Endothelial cell of umbilical vein (primary cell): ENCODE results near the gene RAMP1. TPM values are rescaled to one million over a fixed set of nuclear protein-coding genes. Genes with fewer than 3 reads are reported as not detected.

Source experiments
- BruUV-seq: library from RNA; stranded (reverse); fragments of 400-500 nt; replicated peaks from 2 replicates; lab custom pipeline; 2021; lab: Mats Ljungman, UMichigan
- CTCF ChIA-PET: fragments of 300-600, 350-600 bp; sonication (Branson Sonifier 250); formaldehyde crosslinking; loops from one replicate; lab custom pipeline; 2021; ENCODE audit warnings: antibody characterized with exemption, inconsistent platforms; lab: Charles Lee
- POLR2A ChIA-PET: fragments of 300-600, 350-600 bp; sonication (Branson Sonifier 250); formaldehyde crosslinking; loops from one replicate; lab custom pipeline; 2021; ENCODE audit warnings: antibody characterized with exemption, inconsistent platforms; lab: Charles Lee
- DNase-seq: peaks from one replicate; pipeline ENCODE4 v3.0.0-alpha.2; 2011; ENCODE audit warnings: low read depth, low spot score
- FAIRE-seq: peaks from 2 replicates; lab custom pipeline; 2011; peaks lifted over from hg19 to GRCh38; lab: Jason Lieb, UNC
- H2AFZ ChIP-seq: 2 replicates; pipeline ENCODE4 v1.6.0; 2012; ENCODE audit warnings: low read depth, low read length, control low read depth, inconsistent platforms
- H3K27ac ChIP-seq: 2 replicates; pipeline ENCODE4 v1.5.1; 2011; ENCODE audit warnings: low read depth, mild to moderate bottlenecking, control low read depth, low read length, moderate library complexity; ENCODE audit not compliant: insufficient read depth
- H3K27me3 ChIP-seq, 2 experiments: 2 replicates each; pipeline versions ENCODE4 v1.6.0 to v1.6.1; 2011; ENCODE audit warnings: low read length in 2 of 2, mixed read lengths in 1 of 2; ENCODE audit not compliant: control insufficient read depth in 2 of 2, insufficient read depth in 2 of 2
- H3K36me3 ChIP-seq, 2 experiments: 2 replicates in 1 of 2; 3 replicates in 1 of 2; pipeline ENCODE4 v1.5.1; 2011; ENCODE audit warnings: low read length in 2 of 2, mild to moderate bottlenecking in 1 of 2, moderate library complexity in 1 of 2; ENCODE audit not compliant: control insufficient read depth in 2 of 2, insufficient read depth in 2 of 2; ENCODE audit errors: extremely low read depth in 1 of 2
- H3K4me1 ChIP-seq: 3 replicates; pipeline ENCODE4 v1.5.1; 2011; ENCODE audit warnings: mild to moderate bottlenecking, low read length; ENCODE audit not compliant: control insufficient read depth, insufficient read depth; ENCODE audit errors: extremely low read depth
- H3K4me2 ChIP-seq: 2 replicates; pipeline ENCODE4 v1.6.1; 2011; ENCODE audit warnings: low read length, control low read depth, mixed read lengths; ENCODE audit not compliant: insufficient read depth
- H3K4me3 ChIP-seq, 3 experiments: fragments of 200-600 bp in 1 of 3; sonication (generic), shearing (Covaris generic) in 1 of 3; replicated peaks in 1 of 3; 2 replicates each; pipeline ENCODE4 v1.5.1; 2011 to 2016; ENCODE audit warnings: control low read depth in 3 of 3, low read length in 3 of 3, mild to moderate bottlenecking in 2 of 3, inconsistent platforms in 1 of 3, low read depth in 1 of 3, moderate library complexity in 1 of 3; ENCODE audit not compliant: insufficient read depth in 1 of 3
- H3K79me2 ChIP-seq: 2 replicates; pipeline ENCODE4 v1.6.0; 2012; ENCODE audit warnings: low read length, inconsistent platforms; ENCODE audit not compliant: control insufficient read depth, insufficient read depth
- H3K9ac ChIP-seq: replicated peaks from 2 replicates; pipeline ENCODE3; 2011; ENCODE audit warnings: low read length, control low read depth; ENCODE audit not compliant: insufficient read depth; ENCODE audit errors: extremely low read depth
- H3K9me1 ChIP-seq: replicated peaks from 3 replicates; pipeline ENCODE4 v1.6.0; 2011; ENCODE audit warnings: mild to moderate bottlenecking, low read length; ENCODE audit not compliant: control insufficient read depth, insufficient read depth; ENCODE audit errors: extremely low read depth
- H3K9me3 ChIP-seq: replicated peaks from 2 replicates; pipeline ENCODE4 v1.5.1; 2012; ENCODE audit warnings: low read length, inconsistent platforms; ENCODE audit not compliant: control insufficient read depth, insufficient read depth
- H4K20me1 ChIP-seq: replicated peaks from 2 replicates; pipeline ENCODE3; 2011; ENCODE audit warnings: mild to moderate bottlenecking, low read length; ENCODE audit not compliant: control insufficient read depth, insufficient read depth; ENCODE audit errors: extremely low read depth
- EZH2 ChIP-seq: IDR thresholded peaks from 2 replicates; pipeline ENCODE4 v1.6.1; 2012; ENCODE audit warnings: borderline replicate concordance, low read depth, mild to moderate bottlenecking, moderate library complexity, low read length, inconsistent platforms; ENCODE audit not compliant: severe bottlenecking
- GATA2 ChIP-seq: IDR thresholded peaks from 2 replicates; pipeline ENCODE4 v1.7.0; 2011; ENCODE audit warnings: low read depth, mild to moderate bottlenecking, moderate library complexity, mixed read lengths, low read length; ENCODE audit not compliant: insufficient read length, insufficient read depth
- JUN ChIP-seq: IDR thresholded peaks from 2 replicates; pipeline ENCODE4 v1.6.1; 2011; ENCODE audit warnings: borderline replicate concordance, low read depth; ENCODE audit not compliant: insufficient read length, insufficient read depth
- POLR2A ChIP-seq: IDR thresholded peaks from 2 replicates; pipeline ENCODE4 v1.6.1; 2012; ENCODE audit warnings: low read depth, mild to moderate bottlenecking, control low read depth, low read length
- dilution Hi-C: fragments of 300-500 bp; cut with MboI; formaldehyde crosslinking; loops from one replicate; pipeline ENCODE4 v1.15.0; 2019; ENCODE audit warnings: low sequenced_read_pairs; ENCODE audit not compliant: extremely low pct_ligation_motif_present
- intact Hi-C: fragments of 100-400 bp; cut with micrococcal nuclease; formaldehyde crosslinking; loops from one replicate; pipeline ENCODE4 v1.10.0; 2022
- polyA plus RNA-seq, 4 experiments: library from polyadenylated mRNA; depleted of rRNA in 3 of 4; stranded (reverse) in 3 of 4; unstranded in 1 of 4; fragments of >200 nt; gene quantifications; 2 replicates each; pipeline versions ENCODE4 v1.2.1 to v1.2.3, GENCODE V29; 2011 to 2012; ENCODE audit warnings: missing spikeins in 1 of 4
- total RNA-seq: library from RNA; stranded (reverse); gene quantifications from 2 replicates; pipeline ENCODE4 v1.2.3, GENCODE V29; 2021
- TF ChIP-seq, protein P1 (sequence below), 2 donors: IDR thresholded peaks; 1 replicate in 1 of 2; 2 replicates in 1 of 2; pipeline ENCODE4 v1.5.1; 2011; ENCODE audit warnings: low read length in 2 of 2, mild to moderate bottlenecking in 2 of 2, moderate library complexity in 2 of 2, control low read depth in 1 of 2, inconsistent platforms in 1 of 2, low read depth in 1 of 2; ENCODE audit not compliant: insufficient read depth in 1 of 2; ENCODE audit errors: extremely low read depth in 1 of 2

The RAMP1 gene
- total and polyA plus RNA-seq, 2 donors (not counting 3 experiments of a cell fraction or from before 2014, with no cell fraction given) = 0.18 TPM; not detected in 1

GRCh38 chr2:237869343-237870102, 10.1 kb downstream of the RAMP1 start:
- POLR2A ChIA-PET = no interaction called here
- no peak overlapping the region for H2AFZ ChIP-seq
- H3K9me3 ChIP-seq = no peaks in the 10 kb centered on the region
- no peaks in the 10 kb centered on the region for H3K79me2 ChIP-seq
- H3K4me2 ChIP-seq = no peak overlapping the region
- intact Hi-C loops = no loop called here
- peaks cover 5% of the 10 kb centered on the region for H3K4me1 ChIP-seq
- dilution Hi-C loops = no loop called here
- H4K20me1 ChIP-seq = no peaks in the 10 kb centered on the region
- H3K36me3 ChIP-seq = no peaks in the 10 kb centered on the region
- BruUV-seq = no TSS peak
- H3K4me3 ChIP-seq = no peak overlapping the region
- CTCF ChIA-PET = no interaction called here
- no peaks in the 10 kb centered on the region for H3K9me1 ChIP-seq
- TF ChIP-seq JUN (no peak), POLR2A (no peak), EZH2 (no peak)
- no peak for FAIRE-seq
- no peaks in the 10 kb centered on the region for H3K27me3 ChIP-seq
- DNase-seq = no peak
- no peak overlapping the region for H3K9ac ChIP-seq
- H3K27ac ChIP-seq = no peak overlapping the region

DNA sequence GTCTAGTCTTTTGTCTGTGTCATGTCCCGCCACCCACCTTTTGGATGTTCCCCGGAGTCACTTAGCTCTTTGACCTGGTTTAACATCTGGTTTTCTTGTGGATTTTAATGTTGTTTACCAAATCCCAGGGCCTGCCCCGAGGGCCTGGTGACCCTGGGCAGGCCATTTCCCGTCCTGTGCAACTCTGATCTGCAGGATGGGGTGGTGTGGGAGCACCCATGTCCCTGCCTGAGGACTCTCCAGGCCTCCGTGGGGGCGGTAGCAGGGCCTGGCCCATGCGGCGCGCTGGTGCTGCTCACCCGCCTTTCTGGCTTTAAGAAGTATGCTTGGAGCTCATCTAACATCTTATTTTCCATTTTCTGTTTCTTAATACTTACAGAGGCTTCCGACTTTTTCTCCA, 10.7 kb downstream of the RAMP1 start:
- H3K36me3 ChIP-seq = no peaks in the 10 kb centered on the region
- dilution Hi-C loops = no loop called here

More for the DNA sequence above, 10.7 kb downstream of the RAMP1 start:
- H3K9me3 ChIP-seq = no peaks in the 10 kb centered on the region
- no peaks in the 10 kb centered on the region for H3K79me2 ChIP-seq
- H3K4me3 ChIP-seq = no peak overlapping the region
- H3K27ac ChIP-seq = no peak overlapping the region
- no peaks in the 10 kb centered on the region for H4K20me1 ChIP-seq
- TF ChIP-seq GATA2 (no peak), EZH2 (no peak)
- TF ChIP-seq, protein P1, sequence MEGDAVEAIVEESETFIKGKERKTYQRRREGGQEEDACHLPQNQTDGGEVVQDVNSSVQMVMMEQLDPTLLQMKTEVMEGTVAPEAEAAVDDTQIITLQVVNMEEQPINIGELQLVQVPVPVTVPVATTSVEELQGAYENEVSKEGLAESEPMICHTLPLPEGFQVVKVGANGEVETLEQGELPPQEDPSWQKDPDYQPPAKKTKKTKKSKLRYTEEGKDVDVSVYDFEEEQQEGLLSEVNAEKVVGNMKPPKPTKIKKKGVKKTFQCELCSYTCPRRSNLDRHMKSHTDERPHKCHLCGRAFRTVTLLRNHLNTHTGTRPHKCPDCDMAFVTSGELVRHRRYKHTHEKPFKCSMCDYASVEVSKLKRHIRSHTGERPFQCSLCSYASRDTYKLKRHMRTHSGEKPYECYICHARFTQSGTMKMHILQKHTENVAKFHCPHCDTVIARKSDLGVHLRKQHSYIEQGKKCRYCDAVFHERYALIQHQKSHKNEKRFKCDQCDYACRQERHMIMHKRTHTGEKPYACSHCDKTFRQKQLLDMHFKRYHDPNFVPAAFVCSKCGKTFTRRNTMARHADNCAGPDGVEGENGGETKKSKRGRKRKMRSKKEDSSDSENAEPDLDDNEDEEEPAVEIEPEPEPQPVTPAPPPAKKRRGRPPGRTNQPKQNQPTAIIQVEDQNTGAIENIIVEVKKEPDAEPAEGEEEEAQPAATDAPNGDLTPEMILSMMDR (IDR thresholded peaks at IDR 0.05; ENCODE audit: extremely low read depth in 1 of 2, insufficient read depth in 1 of 2, low read depth in 1 of 2, low read length in 2 of 2) = no peak
- no TSS peak for BruUV-seq
- ChIA-PET CTCF (no interaction called here), POLR2A (no interaction called here)
- no peak overlapping the region for H2AFZ ChIP-seq
- FAIRE-seq (no peak), DNase-seq (no peak)
- peaks cover 5% of the 10 kb centered on the region for H3K4me1 ChIP-seq
- H3K9me1 ChIP-seq = no peaks in the 10 kb centered on the region
- intact Hi-C loops = no loop called here
- no peak overlapping the region for H3K4me2 ChIP-seq
- no peak overlapping the region for H3K9ac ChIP-seq
- no peaks in the 10 kb centered on the region for H3K27me3 ChIP-seq
